WERI-Rb-1 (cell line): ENCODE measurements around the gene TRIM8.

Source experiments
- DNase-seq: peaks from one replicate; pipeline ENCODE4 v3.0.0-alpha.2; 2020
- H3K27ac ChIP-seq: fragments of 250-450 bp; sonication (Bioruptor Pico); 2 replicates; pipeline ENCODE4 v1.5.1; 2020; ENCODE audit warnings: mild to moderate bottlenecking, moderate library complexity
- H3K27me3 ChIP-seq: fragments of 250-450 bp; sonication (Bioruptor Pico); 2 replicates; pipeline ENCODE4 v1.5.1; 2021; ENCODE audit warnings: mild to moderate bottlenecking, low read depth, moderate library complexity; ENCODE audit not compliant: insufficient read depth, severe bottlenecking
- H3K36me3 ChIP-seq: fragments of 250-450 bp; sonication (Bioruptor Pico); 2 replicates; pipeline ENCODE4 v1.5.1; 2020; ENCODE audit warnings: mild to moderate bottlenecking, moderate library complexity
- H3K4me3 ChIP-seq: 2 replicates; pipeline ENCODE4 v1.5.1; 2011; ENCODE audit warnings: low read depth, mild to moderate bottlenecking, control low read depth, low read length
- H3K9me3 ChIP-seq: fragments of 250-450 bp; sonication (Bioruptor Pico); 2 replicates; pipeline ENCODE4 v1.5.1; 2021; ENCODE audit warnings: mild to moderate bottlenecking, moderate library complexity; ENCODE audit not compliant: severe bottlenecking
- CTCF ChIP-seq: IDR thresholded peaks from 2 replicates; pipeline ENCODE4 v1.5.1; 2011; ENCODE audit warnings: low read depth, mild to moderate bottlenecking, control low read depth, inconsistent platforms, low read length

TRIM8 gene

GRCh38 chr10:102652170-102652916 is 8.1 kb downstream of the TRIM8 start:
- H3K27ac ChIP-seq = no peak overlapping the region
- peaks cover 46% of the 10 kb centered on the region for H3K36me3 ChIP-seq

GRCh38 chr10:102653060-102653459 is 8.8 kb downstream of the TRIM8 start:
- Histone ChIP-seq H3K27me3 (no peaks in the 10 kb centered on the region), H3K9me3 (no peaks in the 10 kb centered on the region), H3K36me3 (peaks cover 47% of the 10 kb centered on the region), H3K27ac (no peak overlapping the region), H3K4me3 (no peak overlapping the region)
- no peak for TF ChIP-seq CTCF
- no peak for DNase-seq

More at GRCh38 chr10:102652170-102652916, 8.1 kb downstream of the TRIM8 start:
- no peak for TF ChIP-seq CTCF
- H3K4me3 ChIP-seq = no peak overlapping the region
- DNase-seq = no peak
- H3K9me3 ChIP-seq = no peaks in the 10 kb centered on the region
- no peaks in the 10 kb centered on the region for H3K27me3 ChIP-seq

GRCh38 chr10:102654566-102654965 is 10.3 kb downstream of the TRIM8 start:
- H3K4me3 ChIP-seq = no peak overlapping the region
- no peak overlapping the region for H3K27ac ChIP-seq
- H3K36me3 ChIP-seq = peaks cover 40% of the 10 kb centered on the region
- no peak for TF ChIP-seq CTCF
- no peak for DNase-seq
- no peaks in the 10 kb centered on the region for H3K9me3 ChIP-seq
- no peaks in the 10 kb centered on the region for H3K27me3 ChIP-seq

GRCh38 chr10:102654969-102655368 is 10.7 kb downstream of the TRIM8 start:
- Histone ChIP-seq H3K36me3 (peaks cover 40% of the 10 kb centered on the region), H3K4me3 (no peak overlapping the region), H3K27ac (no peak overlapping the region), H3K27me3 (no peaks in the 10 kb centered on the region), H3K9me3 (no peaks in the 10 kb centered on the region)
- no peak for DNase-seq
- no peak for TF ChIP-seq CTCF

GRCh38 chr10:102656026-102656425 is 11.7 kb downstream of the TRIM8 start:
- DNase-seq = no peak
- Histone ChIP-seq H3K27ac (no peak overlapping the region), H3K27me3 (no peaks in the 10 kb centered on the region), H3K9me3 (no peaks in the 10 kb centered on the region), H3K36me3 (peaks cover 40% of the 10 kb centered on the region), H3K4me3 (no peak overlapping the region)
- no peak for TF ChIP-seq CTCF
